Naive thymus-derived CD8-positive, alpha-beta T cell (primary cell): ENCODE measurements around the gene ATP5PB. TPM values are rescaled to one million over a fixed set of nuclear protein-coding genes. Genes with fewer than 3 reads are reported as not detected.
A peak's percentile ranks its signal among the peaks of the same experiment; 100 is the strongest.

Experiments
- ATAC-seq, 2 donors: fragments of 150-1000 bp; cut with Tn5 transposase in 1 of 2; sonication (Bioruptor Pico), chemical (Tn5 transposase) in 1 of 2; 1 replicate in 1 of 2; 2 replicates in 1 of 2; pipeline ENCODE4 v1.10.0; 2021; ENCODE audit warnings: mild to moderate bottlenecking in 2 of 2, moderate library complexity in 2 of 2
- POLR2A ChIA-PET: fragments of 350-600 bp; sonication (Branson Sonifier 250); formaldehyde crosslinking; loops from one replicate; lab custom pipeline; 2021; ENCODE audit warnings: antibody characterized with exemption; lab: Charles Lee
- DNase-seq, 10 donors: peaks; one replicate each; pipeline versions ENCODE4 v3.0.0 to v3.0.0-alpha.2; 2020 to 2022
- H3K27ac Mint-ChIP-seq, 10 donors: one replicate each; pipeline ENCODE4 v1.8.0; 2020 to 2022; ENCODE audit warnings: mild to moderate bottlenecking in 10 of 10, mixed read lengths in 10 of 10, moderate library complexity in 4 of 10, inconsistent platforms in 1 of 10
- H3K27me3 Mint-ChIP-seq, 5 donors: one replicate each; pipeline ENCODE4 v1.8.0; 2021 to 2022; ENCODE audit warnings: mixed read lengths in 5 of 5
- H3K36me3 Mint-ChIP-seq, 3 donors: one replicate each; pipeline ENCODE4 v1.8.0; 2020 to 2022; ENCODE audit warnings: mixed read lengths in 3 of 3, mild to moderate bottlenecking in 2 of 3, inconsistent platforms in 1 of 3
- H3K4me1 Mint-ChIP-seq, 4 donors: one replicate each; pipeline ENCODE4 v1.8.0; 2021 to 2022; ENCODE audit warnings: mixed read lengths in 4 of 4
- H3K4me3 Mint-ChIP-seq, 10 donors: one replicate each; pipeline ENCODE4 v1.8.0; 2020 to 2022; ENCODE audit warnings: mild to moderate bottlenecking in 10 of 10, mixed read lengths in 10 of 10, moderate library complexity in 6 of 10, inconsistent platforms in 1 of 10
- H3K9me3 Mint-ChIP-seq, 9 donors: one replicate each; pipeline ENCODE4 v1.8.0; 2020 to 2022; ENCODE audit warnings: mixed read lengths in 9 of 9, mild to moderate bottlenecking in 3 of 9, inconsistent platforms in 1 of 9, moderate library complexity in 1 of 9
- polyA plus RNA-seq, 3 donors: library from polyadenylated mRNA; unstranded; fragments of 300-500 nt; fragmentation: Illumina TruSeq; gene quantifications; one replicate each; pipeline ENCODE4 v1.2.3, GENCODE V29; 2021
- total RNA-seq, 8 experiments: library from RNA in 2 of 8; stranded (reverse) in 2 of 8; gene quantifications; one replicate each; pipeline ENCODE4 v1.2.3 and lab custom pipeline; 2021 to 2026

ATP5PB gene
- total and polyA plus RNA-seq, 5 experiments from 2014 or later: 105 to 437 (median 411) TPM

GRCh38 chr1:111497592-111497991, 48.3 kb downstream of the ATP5PB start:
- no peak overlapping the region for H3K4me3 Mint-ChIP-seq
- no peak for ATAC-seq

GRCh38 chr1:111499026-111499785, 49.9 kb downstream of the ATP5PB start:
- H3K36me3 Mint-ChIP-seq: no peaks in the 10 kb centered on the region
- H3K9me3 Mint-ChIP-seq: peaks cover 0 to 18% (median 8%) of the 10 kb centered on the region in 9 donors
- peaks cover 12 to 35% (median 33%) of the 10 kb centered on the region in 4 donors for H3K4me1 Mint-ChIP-seq
- no peak overlapping the region for H3K4me3 Mint-ChIP-seq
- no peaks in the 10 kb centered on the region for H3K27me3 Mint-ChIP-seq
- DNase-seq: no peak
- POLR2A ChIA-PET: interaction anchor here (2.1 kb wide), 1 partner anchor 9 kb away, joined by 10 read pairs; no protein-coding TSS in a partner anchor
- no peak for ATAC-seq
- no peak overlapping the region for H3K27ac Mint-ChIP-seq

More at GRCh38 chr1:111497592-111497991, 48.3 kb downstream of the ATP5PB start:
- no peaks in the 10 kb centered on the region for H3K36me3 Mint-ChIP-seq
- POLR2A ChIA-PET: interaction anchor here (0.9 to 2.1 kb wide), 2 partner anchors 11 to 48 kb away, joined by 3 to 10 read pairs; no protein-coding TSS in a partner anchor
- peaks cover 4 to 23% (median 17%) of the 10 kb centered on the region in 4 donors for H3K4me1 Mint-ChIP-seq
- H3K27me3 Mint-ChIP-seq: no peaks in the 10 kb centered on the region
- H3K27ac Mint-ChIP-seq: peak overlapping the region in 2 of 10 donors; percentile 2 to 43
- DNase-seq: no peak
- H3K9me3 Mint-ChIP-seq: peaks cover 0 to 18% (median 8%) of the 10 kb centered on the region in 9 donors

- Mint-ChIP-seq H3K27ac (no peak overlapping the region), H3K4me3 (no peak overlapping the region), H3K9me3 (peaks cover 0 to 3% (median 1%) of the 10 kb centered on the region in 9 donors), H3K27me3 (no peaks in the 10 kb centered on the region), H3K36me3 (no peaks in the 10 kb centered on the region), H3K4me1 (peaks cover 31 to 59% (median 57%) of the 10 kb centered on the region in 4 donors)
- POLR2A ChIA-PET: no interaction called here
- DNase-seq (no peak), ATAC-seq (no peak)
Measured at GRCh38 chr1:111501645-111502044, 52.4 kb downstream of the ATP5PB start.

- no peak for ATAC-seq
- Mint-ChIP-seq H3K27me3 (no peaks in the 10 kb centered on the region), H3K9me3 (no peaks in the 10 kb centered on the region), H3K36me3 (no peaks in the 10 kb centered on the region), H3K27ac (peak within 1 kb of the TSS; percentile 2 to 92 (median 65)), H3K4me3 (peak within 1 kb of the TSS in 9 of 10 donors; percentile 16 to 73 (median 40)), H3K4me1 (peaks cover 31 to 68% (median 60%) of the 10 kb centered on the region in 4 donors)
- no peak for DNase-seq
- POLR2A ChIA-PET: interaction anchor here (0.8 to 1.5 kb wide), 4 partner anchors 13 to 307 kb away, joined by 3 to 7 read pairs (median 3); no protein-coding TSS in a partner anchor
Measured at GRCh38 chr1:111503585-111504060, 54.4 kb downstream of the ATP5PB start, which contains the start of the genes ADORA3 and TMIGD3. ADORA3 (minus strand) TSS chr1:111503633; CDS start chr1:111503354, 279 bp downstream. TMIGD3 (minus strand) TSS chr1:111503633; CDS start chr1:111503354, 279 bp downstream.

GRCh38 chr1:111504097-111504496, 54.8 kb downstream of the ATP5PB start:
- Mint-ChIP-seq H3K36me3 (no peaks in the 10 kb centered on the region), H3K27me3 (no peaks in the 10 kb centered on the region), H3K4me1 (peaks cover 31 to 68% (median 62%) of the 10 kb centered on the region in 4 donors), H3K27ac (peak overlapping the region in 5 of 10 donors; percentile 18 to 92 (median 88)), H3K9me3 (no peaks in the 10 kb centered on the region), H3K4me3 (peak overlapping the region in 3 of 10 donors; percentile 7 to 26 (median 21))
- DNase-seq (no peak), ATAC-seq (no peak)
- POLR2A ChIA-PET: interaction anchor here (0.8 kb wide), 1 partner anchor 14 kb away, joined by 3 read pairs; no protein-coding TSS in a partner anchor

GRCh38 chr1:111505641-111506119, 56.4 kb downstream of the ATP5PB start:
- Mint-ChIP-seq H3K36me3 (no peaks in the 10 kb centered on the region), H3K27me3 (no peaks in the 10 kb centered on the region), H3K27ac (peak overlapping the region; percentile 43 to 94 (median 81)), H3K4me1 (peaks cover 31 to 65% (median 59%) of the 10 kb centered on the region in 4 donors), H3K9me3 (no peaks in the 10 kb centered on the region), H3K4me3 (peak overlapping the region in 9 of 10 donors; percentile 8 to 61 (median 54))
- DNase-seq: peak in 1 of 10 donors; percentile 30
- peak; percentile 22 to 24 for ATAC-seq
- POLR2A ChIA-PET: interaction anchor here (0.8 to 0.9 kb wide), 2 partner anchors 12 to 249 kb away, joined by 3 read pairs; no protein-coding TSS in a partner anchor

- H3K27me3 Mint-ChIP-seq: no peaks in the 10 kb centered on the region
- H3K4me1 Mint-ChIP-seq: peaks cover 29 to 61% (median 55%) of the 10 kb centered on the region in 4 donors
- H3K9me3 Mint-ChIP-seq: no peaks in the 10 kb centered on the region
- POLR2A ChIA-PET: interaction anchor here (0.8 to 3.6 kb wide), 6 partner anchors 10 to 248 kb away, joined by 3 to 33 read pairs (median 18); partner anchors contain the start of gene RAP1A
- H3K27ac Mint-ChIP-seq: peak overlapping the region; percentile 43 to 94 (median 81)
- H3K4me3 Mint-ChIP-seq: peak overlapping the region in 8 of 10 donors; percentile 29 to 61 (median 52)
- DNase-seq (no peak), ATAC-seq (no peak)
- H3K36me3 Mint-ChIP-seq: no peaks in the 10 kb centered on the region
Measured at GRCh38 chr1:111506561-111506960, 57.3 kb downstream of the ATP5PB start.

GRCh38 chr1:111507411-111508201, 58.3 kb downstream of the ATP5PB start:
- H3K4me1 Mint-ChIP-seq: peaks cover 33 to 59% (median 52%) of the 10 kb centered on the region in 4 donors
- H3K4me3 Mint-ChIP-seq: peak overlapping the region; percentile 62 to 90 (median 84)
- POLR2A ChIA-PET: interaction anchor here (0.6 to 3.6 kb wide), 42 partner anchors 9 to 1717 kb away, joined by 3 to 34 read pairs (median 4); partner anchors contain the start of genes C1orf162, DDX20, INKA2 and RAP1A

GRCh38 chr1:111509997-111510375, 60.7 kb downstream of the ATP5PB start:
- Mint-ChIP-seq H3K9me3 (no peaks in the 10 kb centered on the region), H3K27me3 (no peaks in the 10 kb centered on the region), H3K4me3 (no peak overlapping the region), H3K36me3 (no peaks in the 10 kb centered on the region), H3K4me1 (peaks cover 28 to 49% (median 39%) of the 10 kb centered on the region in 4 donors), H3K27ac (no peak overlapping the region)
- no peak for DNase-seq
- no peak for ATAC-seq
- POLR2A ChIA-PET: no interaction called here

More at GRCh38 chr1:111507411-111508201, 58.3 kb downstream of the ATP5PB start:
- Mint-ChIP-seq H3K9me3 (no peaks in the 10 kb centered on the region), H3K27ac (peak overlapping the region in 9 of 10 donors; percentile 79 to 98 (median 95)), H3K27me3 (no peaks in the 10 kb centered on the region), H3K36me3 (no peaks in the 10 kb centered on the region)
- DNase-seq: peak in 9 of 10 donors; percentile 18 to 72 (median 35)
- ATAC-seq: peak; percentile 64 to 65

GRCh38 chr1:111511370-111511769, 62.1 kb downstream of the ATP5PB start:
- H3K9me3 Mint-ChIP-seq: no peaks in the 10 kb centered on the region
- H3K27ac Mint-ChIP-seq: no peak overlapping the region
- ATAC-seq: no peak

More at GRCh38 chr1:111511370-111511769, 62.1 kb downstream of the ATP5PB start:
- H3K4me3 Mint-ChIP-seq: no peak overlapping the region
- peak in 3 of 10 donors; percentile 31 to 40 (median 38) for DNase-seq
- H3K4me1 Mint-ChIP-seq: peaks cover 21 to 45% (median 37%) of the 10 kb centered on the region in 4 donors
- H3K27me3 Mint-ChIP-seq: no peaks in the 10 kb centered on the region
- no peaks in the 10 kb centered on the region for H3K36me3 Mint-ChIP-seq
- POLR2A ChIA-PET: interaction anchor here (0.8 kb wide), 1 partner anchor 244 kb away, joined by 3 read pairs; the partner anchor contains the start of gene DDX20
